K562 (cell line): ENCODE data around the gene SLC36A2. TPM values are rescaled to one million over a fixed set of nuclear protein-coding genes. Genes with fewer than 3 reads are reported as not detected.
A peak's percentile ranks its signal among the peaks of the same experiment; 100 is the strongest.

Experiments
- ATAC-seq: fragments of 200-7000 bp; cut with Tn5 transposase; 3 replicates; pipeline ENCODE4 v1.9.1; 2020; ENCODE audit warnings: moderate library complexity
- BruUV-seq: library from RNA; stranded (reverse); fragments of 400-500 nt; replicated peaks from 2 replicates; lab custom pipeline; 2021; lab: Mats Ljungman, UMichigan
- CTCF ChIA-PET: fragments of 300-600 bp; formaldehyde crosslinking; extraction: SDS; loops from one replicate; lab custom pipeline; 2021; ENCODE audit warnings: low intra/inter-chr PET ratio; lab: Yijun Ruan, JAX
- POLR2A ChIA-PET: fragments of 300-600, 350-650 bp; sonication (Branson Sonifier 250); formaldehyde crosslinking; extraction: SDS; loops from one replicate; lab custom pipeline; 2021; ENCODE audit warnings: antibody characterized with exemption, inconsistent platforms; lab: Yijun Ruan, JAX
- DNase-seq, 4 experiments: peaks; one replicate each; pipeline versions ENCODE4 v3.0.0 to v3.0.0-alpha.2; 2011 to 2018; ENCODE audit warnings: low spot score in 3 of 4, mixed read lengths in 3 of 4; ENCODE audit errors: extremely low read depth in 1 of 4
- FAIRE-seq: peaks from 2 replicates; lab custom pipeline; 2011; peaks lifted over from hg19 to GRCh38; lab: Jason Lieb, UNC
- H2AFZ ChIP-seq: 2 replicates; pipeline ENCODE4 v1.6.0; 2011; ENCODE audit warnings: low read depth, low read length, control low read depth, inconsistent platforms
- H3K27ac ChIP-seq: fragments of 200-600 bp; 3 replicates; pipeline ENCODE4 v1.8.0; 2011; ENCODE audit warnings: low read depth, mild to moderate bottlenecking, control low read depth, inconsistent platforms, low read length, moderate library complexity, mixed read lengths; ENCODE audit errors: extremely low read depth
- H3K27me3 ChIP-seq, 2 experiments: fragments of 300-600 bp in 1 of 2; 2 replicates in 1 of 2; 3 replicates in 1 of 2; pipeline versions ENCODE4 v1.6.0 to v1.8.0; 2011; ENCODE audit warnings: inconsistent platforms in 2 of 2, low read length in 2 of 2, mild to moderate bottlenecking in 1 of 2, mixed read lengths in 1 of 2, moderate library complexity in 1 of 2; ENCODE audit not compliant: control insufficient read depth in 2 of 2, insufficient read depth in 2 of 2
- H3K36me3 ChIP-seq: fragments of 300-600 bp; 3 replicates; pipeline ENCODE4 v1.8.0; 2011; ENCODE audit warnings: mild to moderate bottlenecking, low read length, inconsistent platforms; ENCODE audit not compliant: control insufficient read depth, insufficient read depth
- H3K4me1 ChIP-seq, 2 experiments: fragments of 200-600 bp in 1 of 2; replicated peaks in 1 of 2; 2 replicates in 1 of 2; 3 replicates in 1 of 2; pipeline versions ENCODE4 v1.5.1 to v1.8.0; 2011; ENCODE audit warnings: inconsistent platforms in 2 of 2, low read length in 2 of 2, mild to moderate bottlenecking in 1 of 2, mixed read lengths in 1 of 2, moderate library complexity in 1 of 2; ENCODE audit not compliant: control insufficient read depth in 2 of 2, insufficient read depth in 2 of 2
- H3K4me2 ChIP-seq: 2 replicates; pipeline ENCODE4 v1.6.1; 2011; ENCODE audit warnings: low read length, control low read depth, inconsistent platforms, mixed read lengths; ENCODE audit not compliant: insufficient read depth
- H3K4me3 ChIP-seq: fragments of 200-600 bp; sonication (generic), shearing (Covaris generic); 2 replicates; pipeline ENCODE4 v1.5.1; 2016; ENCODE audit warnings: control low read depth, inconsistent platforms
- H3K79me2 ChIP-seq: fragments of 200-600 bp; 3 replicates; pipeline ENCODE4 v1.8.0; 2011; ENCODE audit warnings: low read length, inconsistent platforms; ENCODE audit not compliant: control insufficient read depth, insufficient read depth
- H3K9ac ChIP-seq, 2 experiments: 2 replicates each; pipeline versions ENCODE4 v1.6.0 to v1.6.1; 2011; ENCODE audit warnings: low read depth in 2 of 2, low read length in 2 of 2, control low read depth in 1 of 2, inconsistent platforms in 1 of 2, mild to moderate bottlenecking in 1 of 2, mixed read lengths in 1 of 2; ENCODE audit not compliant: insufficient read depth in 1 of 2
- H3K9me1 ChIP-seq: one replicate; pipeline ENCODE4 v1.6.0; 2011; ENCODE audit warnings: inconsistent platforms, mild to moderate bottlenecking, low read length, moderate library complexity; ENCODE audit not compliant: control insufficient read depth, insufficient read depth
- H3K9me3 ChIP-seq: replicated peaks from 2 replicates; pipeline ENCODE4 v1.5.1; 2011; ENCODE audit warnings: low read depth, low read length, inconsistent platforms; ENCODE audit not compliant: control insufficient read depth, insufficient read depth
- H4K20me1 ChIP-seq: replicated peaks from 2 replicates; pipeline ENCODE4 v1.6.1; 2011; ENCODE audit warnings: low read length, inconsistent platforms, mixed read lengths; ENCODE audit not compliant: control insufficient read depth, insufficient read depth
- ATF1 ChIP-seq, 2 experiments: fragments of 450-650 bp in 1 of 2; IDR thresholded peaks; 2 replicates each; pipeline ENCODE4 v1.6.1; 2016; ENCODE audit warnings: missing compliant biosample characterization in 1 of 2, missing genetic modification characterization in 1 of 2
- HINFP ChIP-seq: fragments of 450-650 bp; conservative IDR thresholded peaks from 2 replicates; pipeline ENCODE4 v1.6.1; 2016; ENCODE audit warnings: missing genetic modification characterization, low read depth, mild to moderate bottlenecking, control low read depth, missing compliant biosample characterization
- MBD2 ChIP-seq: sonication (generic); IDR thresholded peaks from 2 replicates; pipeline ENCODE4 v1.6.1; 2016; ENCODE audit warnings: low read depth, borderline replicate concordance
- MXD1 ChIP-seq: fragments of 250-450 bp; sonication (Bioruptor Pico); IDR thresholded peaks from 2 replicates; pipeline ENCODE4 v1.8.0; 2021; ENCODE audit warnings: borderline replicate concordance, mild to moderate bottlenecking, moderate library complexity; ENCODE audit not compliant: poor library complexity, severe bottlenecking
- WGBS: fragments of 100-300 bp; shearing (Covaris generic); methylation state at CpG from one replicate; pipeline ENCODE4 v1.1.6; 2016; ENCODE audit warnings: low coverage, mixed read lengths; ENCODE audit not compliant: insufficient coverage; ENCODE audit errors: missing lambda C conversion rate; 5-methylcytosine and 5-hydroxymethylcytosine counted together
- in situ Hi-C: fragments of 300-500 bp; cut with MboI; formaldehyde crosslinking; loops from 4 replicates; pipeline ENCODE4 v1.15.0; 2018; ENCODE audit warnings: inconsistent platforms, mixed read lengths
- intact Hi-C: fragments of 100-400 bp; cut with micrococcal nuclease; formaldehyde crosslinking; loops from 2 replicates; pipeline ENCODE4 v1.14.2; 2022
- polyA plus RNA-seq, 8 experiments: library from polyadenylated mRNA; depleted of rRNA in 4 of 8; stranded (reverse) in 5 of 8; unstranded in 3 of 8; fragments of >200 nt; fragmentation: Nextera tagmentation in 2 of 8; fragmentation: Illumina TruSeq in 1 of 8; extraction: Ambion mirVana in 2 of 8; extraction: Trizol in 1 of 8; gene quantifications; 2 replicates each; pipeline versions ENCODE4 v1.2.1 to v1.2.3, GENCODE V29; 2011 to 2014; ENCODE audit warnings: inconsistent platforms in 1 of 8, missing spikeins in 1 of 8
- total RNA-seq, 7 experiments: library from RNA; depleted of rRNA in 6 of 7; stranded (reverse); fragments of >200 nt in 6 of 7; fragmentation: Illumina TruSeq in 2 of 7; extraction: Trizol in 2 of 7; gene quantifications; 2 replicates each; pipeline versions ENCODE4 v1.2.1 to v1.2.3, GENCODE V29; 2011 to 2021; ENCODE audit warnings: low replicate concordance in 1 of 7
- TF ChIP-seq, protein P1 (sequence below): sonication (generic); IDR thresholded peaks from 2 replicates; pipeline ENCODE4 v1.6.1; 2016

The SLC36A2 gene
- total and polyA plus RNA-seq, 9 of the 15 experiments (the other 6 are each of a cell fraction or from before 2014, with no cell fraction given), result not detected

- under 1% methylated on average over 11 of the region's 11 CpGs for WGBS
- ChIA-PET CTCF (no interaction called here), POLR2A (no interaction called here)
- FAIRE-seq (no peak), DNase-seq (no peak), ATAC-seq (no peak)
- BruUV-seq, result no TSS peak
- Histone ChIP-seq H3K9me1 (no peaks in the 10 kb centered on the region), H3K79me2 (no peaks in the 10 kb centered on the region), H3K9me3 (no peaks in the 10 kb centered on the region), H3K4me2 (no peak overlapping the region), H4K20me1 (no peaks in the 10 kb centered on the region; the same call in 1 of the 2 replicates), H3K36me3 (no peaks in the 10 kb centered on the region), H3K9ac (no peak overlapping the region), H3K27me3 (peaks cover 4 to 38% of the 10 kb centered on the region in 2 experiments), H3K27ac (no peak overlapping the region), H3K4me1 (no peaks in the 10 kb centered on the region), H2AFZ (no peak overlapping the region), H3K4me3 (no peak overlapping the region)
- intact Hi-C loops (no loop called here), in situ Hi-C loops (no loop called here)
- TF ChIP-seq MXD1 (CRISPR knock-in tag) (no peak), MBD2 (no peak), ATF1 (CRISPR knock-in tag; IDR thresholded peaks at IDR 0.05) (no peak), ATF1 (tag; IDR thresholded peaks at IDR 0.05) (no peak), HINFP (tag) (no peak)
- TF ChIP-seq, protein P1, sequence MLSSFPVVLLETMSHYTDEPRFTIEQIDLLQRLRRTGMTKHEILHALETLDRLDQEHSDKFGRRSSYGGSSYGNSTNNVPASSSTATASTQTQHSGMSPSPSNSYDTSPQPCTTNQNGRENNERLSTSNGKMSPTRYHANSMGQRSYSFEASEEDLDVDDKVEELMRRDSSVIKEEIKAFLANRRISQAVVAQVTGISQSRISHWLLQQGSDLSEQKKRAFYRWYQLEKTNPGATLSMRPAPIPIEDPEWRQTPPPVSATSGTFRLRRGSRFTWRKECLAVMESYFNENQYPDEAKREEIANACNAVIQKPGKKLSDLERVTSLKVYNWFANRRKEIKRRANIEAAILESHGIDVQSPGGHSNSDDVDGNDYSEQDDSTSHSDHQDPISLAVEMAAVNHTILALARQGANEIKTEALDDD, result 0 out of 2 replicates have a peak, but pooled peaks have one; percentile 30
Measured at GRCh38 chr5:151345187-151345807, 2.1 kb downstream of the SLC36A2 start.
